HG02798 (cell line): ENCODE data around the gene PCYOX1L.

Experiments
- ATAC-seq: cut with Tn5 transposase; IDR thresholded peaks from one replicate; pipeline ENCODE4 v1.9.1; 2021; ENCODE audit warnings: mild to moderate bottlenecking; ENCODE audit not compliant: unreplicated experiment, poor library complexity

PCYOX1L gene

GRCh38 chr5:149365418-149365817 lies 7.6 kb downstream of the PCYOX1L start:
- no peak for ATAC-seq

- no peak for ATAC-seq
Observed at GRCh38 chr5:149366169-149366729, 8.4 kb downstream of the PCYOX1L start.

- peak; percentile 70 for ATAC-seq
Observed at GRCh38 chr5:149367249-149367971, 9.6 kb downstream of the PCYOX1L start.

- ATAC-seq, result no peak
Observed at GRCh38 chr5:149367972-149368645, 10.3 kb downstream of the PCYOX1L start.

- no peak for ATAC-seq
Observed at GRCh38 chr5:149370878-149371277, 13.0 kb downstream of the PCYOX1L start.

GRCh38 chr5:149371296-149371962 lies 13.6 kb downstream of the PCYOX1L start:
- ATAC-seq, result peak; percentile 86

- no peak for ATAC-seq
Observed at GRCh38 chr5:149372076-149372795, 14.4 kb downstream of the PCYOX1L start.

GRCh38 chr5:149372932-149373331 lies 15.1 kb downstream of the PCYOX1L start:
- no peak for ATAC-seq

GRCh38 chr5:149374303-149374702 lies 16.5 kb downstream of the PCYOX1L start:
- no peak for ATAC-seq

- ATAC-seq, result no peak
Observed at GRCh38 chr5:149374801-149375200, 17.0 kb downstream of the PCYOX1L start.

- ATAC-seq, result no peak
Observed at GRCh38 chr5:149375434-149375833, 17.6 kb downstream of the PCYOX1L start.

GRCh38 chr5:149376104-149376503 lies 18.3 kb downstream of the PCYOX1L start:
- no peak for ATAC-seq

GRCh38 chr5:149376711-149377447 lies 19.0 kb downstream of the PCYOX1L start:
- no peak for ATAC-seq

- ATAC-seq, result no peak
Observed at GRCh38 chr5:149378241-149378820, 20.5 kb downstream of the PCYOX1L start.

- ATAC-seq, result no peak
Observed at GRCh38 chr5:149379177-149379761, 21.4 kb downstream of the PCYOX1L start, which contains the start of gene IL17B. IL17B (minus strand) TSS chr5:149379292; CDS start chr5:149379225, 67 bp downstream.

- no peak for ATAC-seq
Observed at GRCh38 chr5:149379818-149380374, 22.1 kb downstream of the PCYOX1L start.

GRCh38 chr5:149380466-149381121 lies 22.7 kb downstream of the PCYOX1L start:
- no peak for ATAC-seq
